Measurements from ENCODE around the gene USP40. TPM values are rescaled to one million over a fixed set of nuclear protein-coding genes. Genes with fewer than 3 reads are reported as not detected.

Gene USP40
- polyA plus RNA-seq, 3 donors = 45.9 to 64.2 (median 48.7) TPM

GRCh38 chr2:233468047-233468740 lies 98.4 kb downstream of the USP40 start:
- DNase-seq (ENCODE audit: extremely low read depth in 1 of 11, low read depth in 9 of 11, low spot score in 4 of 11) = no peak

GRCh38 chr2:233466991-233467603 lies 99.5 kb downstream of the USP40 start:
- DNase-seq (ENCODE audit: extremely low read depth in 1 of 11, low read depth in 9 of 11, low spot score in 4 of 11) = no peak

- no peak for DNase-seq (ENCODE audit: extremely low read depth in 1 of 11, low read depth in 9 of 11, low spot score in 4 of 11)
Observed at GRCh38 chr2:233464531-233465240, 101.9 kb downstream of the USP40 start.

- DNase-seq (ENCODE audit: extremely low read depth in 1 of 11, low read depth in 9 of 11, low spot score in 4 of 11) = no peak
Observed at GRCh38 chr2:233464056-233464455, 102.5 kb downstream of the USP40 start.

- no peak for DNase-seq (ENCODE audit: extremely low read depth in 1 of 11, low read depth in 9 of 11, low spot score in 4 of 11)
Observed at GRCh38 chr2:233463586-233463985, 103.0 kb downstream of the USP40 start.

GRCh38 chr2:233462826-233463470 lies 103.6 kb downstream of the USP40 start:
- no peak for DNase-seq (ENCODE audit: extremely low read depth in 1 of 11, low read depth in 9 of 11, low spot score in 4 of 11)

GRCh38 chr2:233462202-233462785 lies 104.3 kb downstream of the USP40 start:
- no peak for DNase-seq (ENCODE audit: extremely low read depth in 1 of 11, low read depth in 9 of 11, low spot score in 4 of 11)

- no peak for DNase-seq (ENCODE audit: extremely low read depth in 1 of 11, low read depth in 9 of 11, low spot score in 4 of 11)
Observed at GRCh38 chr2:233461481-233461891, 105.1 kb downstream of the USP40 start.

- no peak for DNase-seq (ENCODE audit: extremely low read depth in 1 of 11, low read depth in 9 of 11, low spot score in 4 of 11)
Observed at GRCh38 chr2:233460726-233461441, 105.7 kb downstream of the USP40 start.

GRCh38 chr2:233459426-233459825 lies 107.2 kb downstream of the USP40 start:
- DNase-seq (ENCODE audit: extremely low read depth in 1 of 11, low read depth in 9 of 11, low spot score in 4 of 11) = no peak

GRCh38 chr2:233458826-233459225 lies 107.8 kb downstream of the USP40 start:
- no peak for DNase-seq (ENCODE audit: extremely low read depth in 1 of 11, low read depth in 9 of 11, low spot score in 4 of 11)

- no peak for DNase-seq (ENCODE audit: extremely low read depth in 1 of 11, low read depth in 9 of 11, low spot score in 4 of 11)
Observed at GRCh38 chr2:233458031-233458610, 108.5 kb downstream of the USP40 start.

GRCh38 chr2:233457356-233457755 lies 109.2 kb downstream of the USP40 start:
- no peak for DNase-seq (ENCODE audit: extremely low read depth in 1 of 11, low read depth in 9 of 11, low spot score in 4 of 11)

- no peak for DNase-seq (ENCODE audit: extremely low read depth in 1 of 11, low read depth in 9 of 11, low spot score in 4 of 11)
Observed at GRCh38 chr2:233456934-233457333, 109.6 kb downstream of the USP40 start.

- DNase-seq (ENCODE audit: extremely low read depth in 1 of 11, low read depth in 9 of 11, low spot score in 4 of 11) = no peak
Observed at GRCh38 chr2:233456111-233456510, 110.5 kb downstream of the USP40 start.

GRCh38 chr2:233455491-233455890 lies 111.1 kb downstream of the USP40 start:
- no peak for DNase-seq (ENCODE audit: extremely low read depth in 1 of 11, low read depth in 9 of 11, low spot score in 4 of 11)

GRCh38 chr2:233455006-233455405 lies 111.6 kb downstream of the USP40 start:
- DNase-seq (ENCODE audit: extremely low read depth in 1 of 11, low read depth in 9 of 11, low spot score in 4 of 11) = no peak

GRCh38 chr2:233453916-233454315 lies 112.7 kb downstream of the USP40 start:
- DNase-seq (ENCODE audit: extremely low read depth in 1 of 11, low read depth in 9 of 11, low spot score in 4 of 11) = no peak

Data from renal cortex interstitium (tissue), 11 donors.